Keratinocyte (primary cell): Measurements from ENCODE around the gene FOXR2. TPM values are rescaled to one million over a fixed set of nuclear protein-coding genes. Genes with fewer than 3 reads are reported as not detected.

Source experiments
- DNase-seq: peaks from one replicate; pipeline ENCODE4 v3.0.0-alpha.2; 2011; ENCODE audit warnings: low read depth, missing footprints, low spot score
- FAIRE-seq: peaks from 2 replicates; lab custom pipeline; 2011; peaks lifted over from hg19 to GRCh38; lab: Jason Lieb, UNC
- H2AFZ ChIP-seq: 2 replicates; pipeline ENCODE4 v1.6.0; 2012; ENCODE audit warnings: low read length, control low read depth, inconsistent platforms; ENCODE audit not compliant: control insufficient read depth
- H3K27ac ChIP-seq: 2 replicates; pipeline ENCODE4 v1.5.1; 2011; ENCODE audit warnings: low read length; ENCODE audit not compliant: control insufficient read depth, insufficient read depth
- H3K27me3 ChIP-seq: 3 replicates; pipeline ENCODE4 v1.6.0; 2011; ENCODE audit warnings: low read length; ENCODE audit not compliant: control insufficient read depth, insufficient read depth; ENCODE audit errors: extremely low read depth
- H3K36me3 ChIP-seq, 2 experiments: 2 replicates in 1 of 2; 3 replicates in 1 of 2; pipeline ENCODE4 v1.5.1; 2011; ENCODE audit warnings: low read length in 2 of 2, mild to moderate bottlenecking in 1 of 2; ENCODE audit not compliant: control insufficient read depth in 2 of 2, insufficient read depth in 2 of 2; ENCODE audit errors: extremely low read depth in 1 of 2
- H3K4me1 ChIP-seq: 3 replicates; pipeline ENCODE4 v1.5.1; 2011; ENCODE audit warnings: low read length; ENCODE audit not compliant: control insufficient read depth, insufficient read depth; ENCODE audit errors: extremely low read depth
- H3K4me2 ChIP-seq: 3 replicates; pipeline ENCODE4 v1.6.0; 2011; ENCODE audit warnings: low read depth, low read length; ENCODE audit not compliant: control insufficient read depth, insufficient read depth; ENCODE audit errors: extremely low read depth
- H3K4me3 ChIP-seq, 3 experiments: fragments of 200-600 bp in 1 of 3; sonication (generic) in 1 of 3; 2 replicates in 2 of 3; 3 replicates in 1 of 3; pipeline ENCODE4 v1.5.1; 2011 to 2016; ENCODE audit warnings: low read length in 3 of 3, mild to moderate bottlenecking in 3 of 3, control low read depth in 2 of 3, inconsistent platforms in 1 of 3, low read depth in 1 of 3, mixed read lengths in 1 of 3, mixed run types in 1 of 3, moderate library complexity in 1 of 3; ENCODE audit not compliant: control insufficient read depth in 2 of 3, insufficient read depth in 2 of 3; ENCODE audit errors: extremely low read depth in 1 of 3
- H3K79me2 ChIP-seq: 2 replicates; pipeline ENCODE4 v1.6.0; 2012; ENCODE audit warnings: low read length; ENCODE audit not compliant: control insufficient read depth, insufficient read depth
- H3K9ac ChIP-seq: 3 replicates; pipeline ENCODE4 v1.6.0; 2011; ENCODE audit warnings: low read length; ENCODE audit not compliant: control insufficient read depth, insufficient read depth; ENCODE audit errors: extremely low read depth
- H3K9me1 ChIP-seq: 3 replicates; pipeline ENCODE4 v1.6.0; 2011; ENCODE audit warnings: low read length; ENCODE audit not compliant: control insufficient read depth, insufficient read depth; ENCODE audit errors: extremely low read depth
- H3K9me3 ChIP-seq: 2 replicates; pipeline ENCODE4 v1.5.1; 2012; ENCODE audit warnings: low read depth, low read length; ENCODE audit not compliant: control insufficient read depth
- H4K20me1 ChIP-seq: 3 replicates; pipeline ENCODE4 v1.6.0; 2011; ENCODE audit warnings: low read length; ENCODE audit not compliant: control insufficient read depth, insufficient read depth; ENCODE audit errors: extremely low read depth
- EZH2 ChIP-seq: IDR thresholded peaks from one replicate; pipeline ENCODE4 v1.6.1; 2012; ENCODE audit warnings: inconsistent platforms, mild to moderate bottlenecking, low read length, moderate library complexity
- dilution Hi-C: fragments of 300-500 bp; cut with MboI; formaldehyde crosslinking; loops from one replicate; pipeline ENCODE4 v1.7.0; 2020; ENCODE audit warnings: low sequenced_read_pairs; ENCODE audit not compliant: extremely low pct_ligation_motif_present
- polyA plus RNA-seq, 5 experiments: library from polyadenylated mRNA; depleted of rRNA in 3 of 5; stranded (reverse) in 3 of 5; stranded (forward) in 1 of 5; unstranded in 1 of 5; fragments of >200 nt; gene quantifications; 1 replicate in 1 of 5; 2 replicates in 3 of 5; 3 replicates in 1 of 5; pipeline versions ENCODE4 v1.2.1 to v1.2.3, GENCODE V29; 2011 to 2012; ENCODE audit warnings: missing spikeins in 2 of 5, low read depth in 1 of 5, low replicate concordance in 1 of 5
- TF ChIP-seq, protein P1 (sequence below), 3 experiments: IDR thresholded peaks in 1 of 3; conservative IDR thresholded peaks in 1 of 3; optimal IDR thresholded peaks in 1 of 3; 2 replicates in 2 of 3; 3 replicates in 1 of 3; pipeline versions ENCODE3 to v1.5.1; 2011; ENCODE audit warnings: low read length in 3 of 3, mild to moderate bottlenecking in 3 of 3, moderate library complexity in 2 of 3, control low read depth in 1 of 3, inconsistent platforms in 1 of 3; ENCODE audit not compliant: insufficient read depth in 2 of 3; ENCODE audit errors: extremely low read depth in 1 of 3

The FOXR2 gene
- polyA plus RNA-seq, 1 donor (not counting 4 experiments of a cell fraction or from before 2014, with no cell fraction given), result not detected

DNA sequence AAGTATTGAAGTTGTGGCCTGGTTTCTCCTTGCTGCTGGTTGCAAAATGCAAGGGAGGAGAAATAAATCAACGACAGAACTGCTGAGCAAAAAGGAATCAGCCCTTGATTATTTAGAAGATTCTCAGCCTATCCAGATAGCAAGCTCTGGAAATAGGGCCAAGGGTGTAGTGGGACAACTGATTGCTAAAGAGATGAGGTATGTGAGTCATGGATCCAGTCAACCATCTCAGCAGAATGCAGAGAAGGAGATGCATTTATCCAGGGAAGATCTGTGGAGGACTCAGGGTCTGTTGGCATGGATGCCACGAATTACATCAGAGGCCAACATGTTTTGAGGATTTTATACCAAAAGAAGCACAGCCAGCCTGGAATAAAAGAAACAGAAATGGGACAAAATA lies 36.7 kb downstream of the FOXR2 start:
- DNase-seq (no peak), FAIRE-seq (no peak)
- Histone ChIP-seq H3K4me3 (no peak overlapping the region), H3K36me3 (no peaks in the 10 kb centered on the region), H4K20me1 (no peaks in the 10 kb centered on the region), H3K9me3 (peaks cover 2% of the 10 kb centered on the region), H3K4me1 (no peaks in the 10 kb centered on the region), H2AFZ (no peak overlapping the region), H3K27me3 (no peaks in the 10 kb centered on the region), H3K9me1 (no peaks in the 10 kb centered on the region), H3K4me2 (no peak overlapping the region), H3K9ac (no peak overlapping the region), H3K79me2 (no peaks in the 10 kb centered on the region), H3K27ac (no peak overlapping the region)
- dilution Hi-C loops, result no loop called here
- TF ChIP-seq EZH2, result no peak
- TF ChIP-seq, protein P1, sequence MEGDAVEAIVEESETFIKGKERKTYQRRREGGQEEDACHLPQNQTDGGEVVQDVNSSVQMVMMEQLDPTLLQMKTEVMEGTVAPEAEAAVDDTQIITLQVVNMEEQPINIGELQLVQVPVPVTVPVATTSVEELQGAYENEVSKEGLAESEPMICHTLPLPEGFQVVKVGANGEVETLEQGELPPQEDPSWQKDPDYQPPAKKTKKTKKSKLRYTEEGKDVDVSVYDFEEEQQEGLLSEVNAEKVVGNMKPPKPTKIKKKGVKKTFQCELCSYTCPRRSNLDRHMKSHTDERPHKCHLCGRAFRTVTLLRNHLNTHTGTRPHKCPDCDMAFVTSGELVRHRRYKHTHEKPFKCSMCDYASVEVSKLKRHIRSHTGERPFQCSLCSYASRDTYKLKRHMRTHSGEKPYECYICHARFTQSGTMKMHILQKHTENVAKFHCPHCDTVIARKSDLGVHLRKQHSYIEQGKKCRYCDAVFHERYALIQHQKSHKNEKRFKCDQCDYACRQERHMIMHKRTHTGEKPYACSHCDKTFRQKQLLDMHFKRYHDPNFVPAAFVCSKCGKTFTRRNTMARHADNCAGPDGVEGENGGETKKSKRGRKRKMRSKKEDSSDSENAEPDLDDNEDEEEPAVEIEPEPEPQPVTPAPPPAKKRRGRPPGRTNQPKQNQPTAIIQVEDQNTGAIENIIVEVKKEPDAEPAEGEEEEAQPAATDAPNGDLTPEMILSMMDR (optimal IDR thresholded peaks at IDR 0.05 in 1 of 3, IDR thresholded peaks at IDR 0.05 in 1 of 3, conservative IDR thresholded peaks at IDR 0.05 in 1 of 3; ENCODE audit: extremely low read depth in 1 of 3, insufficient read depth in 2 of 3, low read length in 3 of 3), result no peak

DNA sequence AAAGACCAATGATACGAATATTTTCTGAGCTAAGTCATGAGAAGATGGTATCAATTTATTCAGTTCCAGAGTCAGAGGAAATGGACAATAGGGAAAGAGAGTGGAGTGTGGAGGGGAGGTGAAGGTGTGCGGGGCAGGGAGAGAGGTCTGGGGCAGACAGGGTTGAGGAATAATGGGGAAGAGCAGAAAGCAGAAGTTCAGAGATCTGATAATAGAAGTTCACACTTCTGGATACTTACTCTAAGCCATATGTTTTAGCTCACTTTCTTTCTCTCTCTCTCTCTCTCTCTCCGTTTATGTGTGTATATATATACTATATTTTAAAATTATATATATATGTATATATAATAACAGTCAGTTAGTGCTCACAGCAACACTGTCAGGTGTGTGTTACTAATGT lies 40.4 kb downstream of the FOXR2 start:
- FAIRE-seq, result no peak
- Histone ChIP-seq H3K4me1 (no peaks in the 10 kb centered on the region), H3K27me3 (no peaks in the 10 kb centered on the region), H3K36me3 (no peaks in the 10 kb centered on the region), H3K79me2 (no peaks in the 10 kb centered on the region), H4K20me1 (no peaks in the 10 kb centered on the region), H3K4me2 (no peak overlapping the region), H3K9me3 (no peaks in the 10 kb centered on the region), H2AFZ (no peak overlapping the region), H3K27ac (no peak overlapping the region), H3K4me3 (no peak overlapping the region), H3K9ac (no peak overlapping the region), H3K9me1 (no peaks in the 10 kb centered on the region)
- TF ChIP-seq, protein P1 (optimal IDR thresholded peaks at IDR 0.05 in 1 of 3, IDR thresholded peaks at IDR 0.05 in 1 of 3, conservative IDR thresholded peaks at IDR 0.05 in 1 of 3; ENCODE audit: extremely low read depth in 1 of 3, insufficient read depth in 2 of 3, low read length in 3 of 3), result no peak
- no peak for TF ChIP-seq EZH2
- no peak for DNase-seq
- dilution Hi-C loops, result no loop called here
